ENCODE data around the gene ZDHHC9.

The ZDHHC9 gene

DNA sequence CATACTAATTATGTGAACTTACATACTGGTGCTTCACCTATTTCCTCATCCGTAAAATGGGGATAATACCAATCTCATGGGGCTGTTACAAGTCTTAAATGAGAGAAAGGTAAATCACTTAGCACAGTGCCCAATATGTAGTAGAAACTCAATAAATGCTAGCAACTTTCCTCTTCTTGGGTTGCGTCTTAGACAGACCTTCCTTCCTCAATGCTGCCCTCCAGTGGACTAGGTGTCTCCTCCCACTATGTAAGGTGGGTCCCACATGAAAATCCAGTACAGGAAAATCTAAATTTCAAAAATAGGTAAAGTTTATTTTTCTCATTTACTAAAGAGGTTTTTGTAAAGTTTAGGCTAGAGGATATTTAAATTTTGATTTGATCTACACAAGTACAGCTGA, 20.6 kb downstream of the ZDHHC9 start:
- no peak overlapping the region for H3K4me3 ChIP-seq (ENCODE audit: low read depth, low read length)

DNA sequence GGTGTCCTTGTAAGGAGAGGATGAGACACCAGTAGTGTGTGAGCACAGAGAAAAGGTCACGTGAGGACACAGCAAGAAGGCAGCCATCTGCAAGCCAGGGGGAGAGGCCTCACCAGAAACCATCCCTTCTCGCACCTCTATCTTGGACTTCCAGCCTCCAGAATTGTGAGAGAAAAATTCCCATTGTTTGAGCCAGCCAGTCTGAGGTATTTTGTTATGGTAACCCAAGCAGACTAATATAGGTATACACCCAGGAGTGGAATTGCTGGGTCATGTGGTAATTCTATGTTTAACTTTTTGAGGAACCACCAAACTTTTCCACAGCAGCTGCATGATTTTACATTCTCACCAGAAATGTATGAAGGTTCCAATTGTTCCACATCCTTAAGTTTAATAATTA, 25.6 kb downstream of the ZDHHC9 start:
- H3K4me3 ChIP-seq (ENCODE audit: low read depth, low read length) = no peak overlapping the region

DNA sequence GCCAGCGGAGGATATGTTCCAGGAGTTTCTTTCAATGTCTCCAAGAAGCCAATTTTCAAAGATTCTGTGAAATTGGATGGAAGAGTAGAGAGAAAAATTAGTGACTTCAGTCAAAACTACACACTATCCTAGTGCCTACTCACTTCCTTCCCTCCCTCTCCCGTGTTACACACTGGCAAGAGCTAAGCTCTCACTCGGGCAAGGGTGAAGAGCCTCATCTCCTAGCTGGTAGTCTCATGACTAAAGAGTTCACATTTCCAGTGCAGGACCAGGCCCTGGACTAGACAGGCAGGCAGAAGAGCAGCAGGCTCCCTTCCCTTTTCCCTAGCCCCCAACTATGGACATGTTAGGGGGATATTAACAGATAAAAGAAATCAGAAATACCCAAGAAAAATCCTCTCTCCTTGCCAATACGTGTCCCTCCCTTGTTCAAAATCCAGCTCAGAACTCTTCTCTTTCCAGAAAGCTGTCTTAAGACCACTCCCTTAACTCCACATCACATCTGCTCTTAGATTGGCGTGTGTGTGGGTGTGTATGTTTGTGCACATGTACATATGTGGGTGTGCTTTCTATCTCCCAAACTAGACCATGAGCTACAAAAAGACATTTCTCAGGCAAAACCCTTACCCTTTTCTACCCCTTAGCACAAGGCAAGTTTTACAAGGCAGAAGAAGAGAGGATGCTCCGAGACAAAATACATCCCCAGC, 29.9 kb downstream of the ZDHHC9 start:
- H3K4me3 ChIP-seq (ENCODE audit: low read depth, low read length) = no peak overlapping the region

DNA sequence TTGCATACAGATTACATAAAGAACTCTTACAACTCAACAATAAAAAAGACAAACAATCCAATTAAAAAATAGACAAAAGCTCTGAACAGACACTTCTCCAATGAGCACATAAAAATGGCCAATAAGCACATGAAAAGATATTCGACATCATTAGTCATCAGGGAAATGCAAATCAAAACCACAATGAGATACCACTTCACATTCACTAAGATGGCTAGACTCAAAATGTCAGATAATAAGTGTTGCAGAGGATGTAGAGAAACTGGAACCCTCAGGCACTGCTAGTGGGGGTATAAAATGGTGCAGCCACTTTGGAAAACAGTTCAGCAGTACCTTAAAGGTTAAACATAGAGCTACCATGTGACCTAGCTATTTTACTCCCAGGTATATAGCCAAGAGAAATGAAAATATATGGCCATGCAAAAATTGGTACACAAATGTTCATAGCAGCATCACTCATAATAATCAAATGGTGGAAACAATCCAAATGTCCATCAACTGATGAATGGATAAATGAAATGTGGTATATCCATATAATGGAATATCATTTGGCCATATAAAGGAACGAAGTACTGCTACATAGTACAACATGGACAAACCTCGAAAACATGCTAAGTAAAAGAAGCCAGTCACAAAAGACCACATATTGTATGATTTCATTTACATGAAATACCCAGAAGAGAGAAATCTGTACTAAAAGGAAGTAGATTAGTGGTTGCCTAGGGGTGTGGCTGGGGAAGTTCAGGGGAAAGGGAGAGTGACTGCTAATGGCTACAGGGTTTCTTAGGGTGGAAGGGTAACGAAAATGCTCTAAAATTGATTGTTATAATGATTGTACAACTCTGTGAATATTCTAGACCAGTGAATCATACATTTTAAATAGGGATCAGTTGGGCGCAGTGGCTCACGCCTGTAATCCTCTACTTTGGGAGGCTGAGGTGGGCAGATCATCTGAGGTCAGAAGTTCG, 34.6 kb downstream of the ZDHHC9 start:
- no peak overlapping the region for H3K4me3 ChIP-seq (ENCODE audit: low read depth, low read length)

DNA sequence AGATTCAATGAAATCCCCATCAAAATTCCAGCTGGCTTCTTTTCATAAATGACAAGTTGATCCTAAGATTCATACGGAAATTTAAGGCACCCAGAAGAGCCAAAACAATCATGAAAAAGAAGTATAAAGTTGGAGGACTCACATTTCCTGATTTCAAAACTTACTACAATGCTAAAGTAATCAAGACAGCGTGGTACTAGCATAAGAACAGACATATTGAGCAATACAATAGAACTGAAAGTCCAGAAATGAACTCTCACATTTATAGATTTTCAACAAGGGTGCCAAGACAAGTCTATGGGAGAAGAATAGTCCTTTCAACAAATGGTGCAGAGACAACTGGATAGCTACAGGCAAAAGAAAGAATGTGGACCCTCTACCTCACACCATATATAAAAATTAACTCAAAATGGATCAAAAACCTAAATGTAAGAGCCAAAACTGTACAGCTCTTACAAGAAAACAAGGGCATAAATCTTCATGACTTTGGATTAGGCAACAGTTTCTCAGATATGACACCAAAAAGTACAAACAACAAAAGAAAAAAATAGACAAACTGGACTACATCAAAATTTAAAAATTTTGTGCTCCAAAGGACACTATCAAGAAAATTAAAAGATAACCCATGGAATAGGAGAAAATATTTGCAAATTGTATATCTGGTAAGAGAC, 35.4 kb downstream of the ZDHHC9 start:
- no peak overlapping the region for H3K4me3 ChIP-seq (ENCODE audit: low read depth, low read length)

DNA sequence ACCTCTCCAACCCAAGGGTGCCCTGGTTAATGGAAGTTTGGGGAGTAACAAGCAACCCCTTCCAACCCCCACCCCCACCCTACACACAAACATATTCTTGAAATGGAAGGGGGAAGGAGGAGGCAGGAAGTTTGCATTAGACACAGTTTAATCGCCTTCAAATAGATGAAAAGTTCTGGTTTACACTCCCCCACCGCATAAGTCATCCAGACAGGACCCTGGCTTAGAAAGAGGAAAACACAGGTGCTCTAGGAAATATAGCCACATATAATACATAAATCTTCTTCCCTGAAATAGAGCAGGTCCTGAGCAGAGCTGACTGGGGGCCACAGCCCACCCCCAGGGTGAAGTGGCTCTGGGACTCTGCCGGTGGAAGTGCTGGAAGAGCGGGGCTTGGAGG, 38.9 kb downstream of the ZDHHC9 start:
- no peak overlapping the region for H3K4me3 ChIP-seq (ENCODE audit: low read depth, low read length)

DNA sequence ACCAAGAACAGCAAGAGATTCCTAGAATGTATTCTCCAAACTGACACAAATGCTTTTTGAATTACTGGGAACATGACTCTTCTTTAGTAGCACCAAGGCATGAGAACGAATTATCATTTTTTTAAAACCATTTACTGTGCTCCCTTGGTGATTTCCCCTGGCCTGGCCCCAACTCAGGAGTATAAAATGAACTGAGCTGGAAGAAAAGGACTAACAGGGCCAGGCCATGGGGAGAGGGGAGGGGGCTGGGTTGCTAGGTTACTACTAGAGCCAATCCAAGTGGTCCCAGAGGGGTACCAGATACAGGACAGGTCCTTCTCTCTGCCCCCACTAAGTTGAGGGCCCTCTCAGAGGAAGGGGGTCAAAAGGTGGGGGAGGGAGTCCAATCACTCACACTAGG, 40.8 kb downstream of the ZDHHC9 start:
- H3K4me3 ChIP-seq (ENCODE audit: low read depth, low read length) = no peak overlapping the region

DNA sequence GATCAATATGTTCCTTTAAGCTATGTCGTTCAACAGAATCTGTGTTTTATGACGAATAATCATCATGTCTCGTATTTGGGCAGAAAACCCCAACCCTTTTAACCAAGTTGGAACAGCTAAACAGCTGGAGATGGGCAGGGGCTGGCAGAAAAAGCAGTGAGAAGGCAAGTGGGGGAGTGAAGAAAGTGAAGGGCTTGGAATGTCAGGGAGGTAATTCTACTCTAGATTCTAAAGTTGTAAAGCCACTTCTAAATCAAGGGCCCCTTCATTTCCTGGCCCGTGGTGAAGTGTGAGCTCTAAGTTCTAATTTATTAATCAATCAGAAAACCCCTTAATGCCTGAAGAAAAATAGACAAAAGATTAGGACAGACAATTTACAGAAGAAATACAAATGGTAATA, 43.5 kb downstream of the ZDHHC9 start:
- H3K4me3 ChIP-seq (ENCODE audit: low read depth, low read length) = no peak overlapping the region

DNA sequence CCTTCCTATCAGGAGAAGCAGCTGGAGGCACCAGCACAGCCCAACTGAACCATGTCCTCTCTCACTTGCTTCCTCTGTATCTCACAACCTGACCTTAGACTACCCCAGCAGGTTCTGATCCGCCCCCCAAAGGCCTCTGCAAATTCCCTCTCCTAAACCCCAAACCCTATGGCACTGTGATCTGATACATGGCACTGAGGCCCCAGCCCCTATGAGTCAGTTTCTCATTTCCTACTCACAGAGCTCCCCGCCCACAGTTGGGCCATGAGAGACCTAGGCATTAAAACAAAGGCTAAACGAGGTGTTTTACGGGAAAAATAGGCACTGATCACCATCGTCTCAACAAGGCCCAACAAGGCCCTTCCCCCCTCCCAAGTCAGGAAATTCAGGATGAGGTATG, 44.8 kb downstream of the ZDHHC9 start:
- no peak overlapping the region for H3K4me3 ChIP-seq (ENCODE audit: low read depth, low read length)

DNA sequence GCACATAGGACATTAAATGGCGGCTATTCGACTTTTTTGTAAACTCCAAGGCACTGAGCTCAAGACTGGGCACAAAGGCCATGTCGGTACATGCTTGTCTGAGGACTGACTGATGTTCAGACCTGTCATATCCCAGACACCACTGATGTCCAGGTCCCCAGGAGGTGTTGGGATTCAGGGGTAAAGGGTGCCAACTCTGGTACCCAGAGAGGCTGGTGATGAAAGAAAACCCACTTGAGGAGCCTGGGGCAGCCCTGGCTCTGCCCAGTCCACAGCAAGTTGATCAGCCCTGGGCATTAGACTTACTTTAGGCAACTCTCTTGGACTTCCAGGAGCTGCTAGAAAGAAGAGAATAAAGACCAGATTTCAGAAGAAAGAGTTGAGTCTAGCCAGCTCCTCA, 45.2 kb downstream of the ZDHHC9 start:
- H3K4me3 ChIP-seq (ENCODE audit: low read depth, low read length) = no peak overlapping the region

DNA sequence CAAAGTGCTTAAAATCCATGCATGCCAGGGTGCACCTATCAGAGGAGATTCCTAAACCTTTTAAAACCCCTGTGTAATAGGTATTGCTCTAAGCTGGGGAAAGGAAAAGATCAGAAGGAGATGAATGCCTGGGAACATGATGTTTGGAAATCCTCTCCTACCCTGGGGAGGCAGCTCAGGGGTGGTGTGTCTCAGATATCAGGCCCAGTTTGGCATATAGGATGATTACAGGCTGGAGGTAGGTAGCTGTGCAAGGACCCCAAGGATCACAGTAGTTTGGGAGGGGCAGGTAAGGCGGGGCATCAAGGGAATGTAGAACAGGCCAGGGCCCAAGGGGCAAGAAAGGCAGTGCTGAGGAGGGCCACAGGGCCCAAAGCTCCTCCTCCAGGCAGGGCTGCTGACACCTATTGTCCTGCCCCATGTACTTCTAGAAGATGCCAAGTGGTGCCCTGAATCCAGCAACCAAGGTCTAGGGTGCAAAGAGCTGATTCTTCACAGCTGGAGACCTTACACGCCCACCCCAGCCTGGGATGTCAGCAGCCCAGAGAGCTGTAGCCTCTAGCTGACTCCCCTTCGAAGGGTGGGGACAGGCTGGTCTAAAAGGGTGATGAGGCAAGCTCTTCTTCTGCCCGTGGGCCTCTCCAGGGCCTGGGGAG, 46.3 kb downstream of the ZDHHC9 start:
- no peak overlapping the region for H3K4me3 ChIP-seq (ENCODE audit: low read depth, low read length)

DNA sequence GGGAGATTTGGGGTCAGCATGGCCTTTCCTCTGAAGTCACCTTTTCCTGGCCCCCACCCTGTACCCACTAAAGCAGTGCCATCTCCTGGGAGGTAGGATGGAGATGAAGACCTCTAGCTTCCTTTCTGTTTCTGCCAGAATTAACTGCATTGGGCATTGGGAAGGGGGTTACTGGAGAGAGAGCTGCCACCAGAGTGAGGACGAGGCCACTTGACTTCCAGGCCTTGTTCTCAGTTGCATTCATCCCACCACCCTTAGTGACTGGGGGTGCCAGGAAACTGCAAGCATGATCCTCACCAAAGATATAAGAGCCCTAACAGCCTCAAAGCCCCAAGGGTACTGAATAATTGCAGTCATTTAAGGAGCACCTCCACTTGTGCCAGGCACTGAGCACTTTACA, 48.1 kb downstream of the ZDHHC9 start:
- no peak overlapping the region for H3K4me3 ChIP-seq (ENCODE audit: low read depth, low read length)

DNA sequence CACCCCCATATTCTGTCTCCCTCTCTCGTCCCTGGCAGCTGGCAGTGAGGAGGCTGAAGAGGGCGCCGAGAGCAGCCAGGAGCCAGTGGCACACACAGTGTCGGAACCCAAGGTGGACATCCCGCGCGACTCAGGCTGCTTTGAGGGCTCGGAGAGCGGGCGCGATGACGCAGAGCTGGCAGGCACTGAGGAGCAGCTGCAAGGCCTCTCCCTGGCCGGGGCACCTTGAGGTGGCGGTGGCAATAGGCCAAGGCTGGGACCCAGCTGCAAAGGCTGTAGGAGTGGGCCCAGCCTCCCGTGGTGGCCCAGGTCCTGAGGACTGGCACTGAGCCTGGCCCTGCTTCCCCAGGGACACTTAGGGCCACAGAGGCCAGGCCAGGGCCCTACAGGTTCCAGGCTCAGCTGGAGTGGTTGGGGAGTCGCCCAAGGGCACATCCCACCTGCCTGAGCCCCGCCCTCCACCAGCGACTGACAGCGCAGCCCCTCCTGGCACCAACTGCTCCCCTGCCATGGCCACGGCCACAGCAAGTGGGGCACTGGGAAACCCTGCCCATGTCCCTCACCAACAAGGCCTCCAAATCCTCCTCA, 50.0 kb downstream of the ZDHHC9 start:
- H3K4me3 ChIP-seq (ENCODE audit: low read depth, low read length) = no peak overlapping the region

DNA sequence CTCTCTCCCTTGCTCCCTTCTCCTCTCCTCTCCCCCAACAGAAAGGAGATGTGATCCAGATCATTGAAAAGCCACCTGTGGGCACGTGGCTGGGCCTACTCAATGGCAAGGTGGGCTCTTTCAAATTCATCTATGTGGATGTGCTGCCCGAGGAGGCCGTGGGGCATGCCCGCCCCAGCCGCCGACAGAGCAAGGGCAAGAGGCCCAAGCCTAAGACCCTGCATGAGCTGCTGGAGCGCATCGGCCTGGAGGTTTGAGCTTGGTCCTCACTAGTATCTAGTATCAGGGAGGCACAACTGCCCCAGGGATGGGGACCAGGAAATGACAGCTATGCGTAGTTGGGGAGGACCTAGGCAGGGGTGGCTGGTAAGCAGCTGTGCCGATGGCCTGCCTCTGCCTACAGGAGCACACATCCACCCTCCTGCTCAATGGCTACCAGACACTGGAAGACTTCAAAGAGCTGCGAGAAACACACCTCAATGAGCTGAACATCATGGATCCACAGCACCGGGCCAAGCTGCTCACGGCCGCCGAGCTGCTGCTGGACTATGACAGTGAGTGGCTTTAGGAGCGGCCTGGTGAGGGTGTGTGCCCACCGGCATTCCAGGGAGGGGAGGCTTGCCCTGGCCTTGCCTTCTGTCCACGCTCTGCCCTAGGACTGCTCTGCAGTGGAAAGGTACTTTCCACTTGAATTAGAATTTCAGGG, 50.9 kb downstream of the ZDHHC9 start:
- no peak overlapping the region for H3K4me3 ChIP-seq (ENCODE audit: low read depth, low read length)

DNA sequence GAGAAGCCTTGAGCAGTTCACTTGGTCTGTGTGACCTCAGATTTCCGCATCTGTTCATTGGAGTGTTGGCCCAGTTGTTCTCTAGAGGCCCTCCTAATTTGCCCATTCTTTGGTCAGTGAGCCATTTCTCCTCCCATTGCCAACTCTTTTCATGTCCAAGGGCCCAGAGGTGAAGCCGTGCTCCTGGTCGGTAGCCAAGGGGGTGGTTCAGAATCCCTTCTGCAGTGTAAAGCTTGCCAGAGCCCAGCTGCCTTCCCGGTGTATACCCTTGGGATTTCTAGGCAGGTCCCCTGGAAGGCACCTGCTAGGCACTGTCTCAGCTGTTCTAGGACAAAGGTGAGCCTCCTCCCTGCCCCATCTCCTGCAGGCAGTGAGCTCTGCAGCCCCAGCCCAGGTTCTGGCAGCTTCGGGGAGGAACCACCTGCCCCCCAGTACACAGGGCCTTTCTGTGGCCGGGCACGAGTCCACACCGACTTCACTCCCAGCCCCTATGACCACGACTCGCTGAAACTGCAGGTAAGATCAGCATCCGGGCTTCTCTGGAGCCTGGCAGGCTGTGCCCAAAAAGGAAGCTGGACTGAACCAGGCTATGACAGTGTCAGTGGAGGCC, 51.6 kb downstream of the ZDHHC9 start:
- H3K4me3 ChIP-seq (ENCODE audit: low read depth, low read length) = no peak overlapping the region

DNA sequence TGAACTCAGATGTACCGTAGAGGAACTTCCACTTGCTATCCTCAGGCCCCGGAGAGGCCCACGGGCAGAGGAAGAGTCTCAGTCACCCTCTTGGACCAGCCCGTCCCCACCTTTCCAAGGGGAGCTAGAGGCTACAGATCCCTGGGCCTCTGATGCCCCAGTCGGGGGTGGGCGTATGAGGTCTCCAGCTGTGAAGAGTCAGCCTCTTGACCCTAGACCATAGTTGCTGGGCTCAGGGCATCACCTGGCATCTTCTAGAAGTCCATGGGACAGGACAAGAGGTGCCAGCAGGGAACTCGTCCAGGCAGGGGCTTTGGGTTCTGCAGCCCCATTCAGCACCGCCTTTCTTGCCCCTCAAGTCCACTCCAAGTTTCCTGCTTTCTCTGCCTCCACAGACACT, 52.4 kb downstream of the ZDHHC9 start:
- H3K4me3 ChIP-seq (ENCODE audit: low read depth, low read length) = no peak overlapping the region

DNA sequence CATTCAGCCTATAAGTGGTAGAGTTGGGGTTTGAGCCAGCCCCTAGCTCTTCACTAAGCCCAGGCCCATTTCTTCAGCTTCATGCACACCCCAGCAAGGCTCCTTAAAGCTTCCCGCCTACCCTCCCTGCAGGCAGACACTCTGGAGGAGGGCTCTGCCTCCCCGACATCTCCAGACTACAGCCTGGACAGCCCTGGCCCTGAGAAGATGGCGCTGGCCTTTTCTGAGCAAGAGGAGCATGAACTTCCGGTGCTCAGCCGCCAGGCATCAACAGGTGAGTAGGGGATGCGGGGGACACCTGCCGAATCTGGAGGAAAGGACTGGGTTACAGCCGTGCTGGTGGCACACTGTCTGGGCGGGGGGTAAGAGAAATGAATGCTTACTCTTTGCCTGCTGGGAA, 52.9 kb downstream of the ZDHHC9 start:
- no peak overlapping the region for H3K4me3 ChIP-seq (ENCODE audit: low read depth, low read length)

DNA sequence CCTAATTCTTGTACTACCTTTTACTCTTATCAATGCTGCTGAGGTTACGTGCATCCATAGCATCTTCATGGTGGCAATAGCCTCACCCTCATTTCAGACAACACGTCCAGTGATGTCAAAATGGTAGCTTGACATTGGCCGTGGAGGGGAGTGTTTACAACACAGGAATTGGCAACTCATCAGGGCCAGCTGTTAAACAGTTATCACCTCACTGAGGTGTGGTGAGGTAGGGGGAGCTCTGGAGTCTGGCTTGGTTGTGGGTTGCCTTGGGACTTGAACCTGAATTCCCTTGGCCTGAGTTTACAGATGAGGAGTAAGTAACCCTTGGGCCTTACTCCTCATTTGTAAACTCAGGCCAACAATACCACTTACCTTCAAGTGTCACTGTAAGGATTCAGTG, 53.5 kb downstream of the ZDHHC9 start:
- H3K4me3 ChIP-seq (ENCODE audit: low read depth, low read length) = no peak overlapping the region

DNA sequence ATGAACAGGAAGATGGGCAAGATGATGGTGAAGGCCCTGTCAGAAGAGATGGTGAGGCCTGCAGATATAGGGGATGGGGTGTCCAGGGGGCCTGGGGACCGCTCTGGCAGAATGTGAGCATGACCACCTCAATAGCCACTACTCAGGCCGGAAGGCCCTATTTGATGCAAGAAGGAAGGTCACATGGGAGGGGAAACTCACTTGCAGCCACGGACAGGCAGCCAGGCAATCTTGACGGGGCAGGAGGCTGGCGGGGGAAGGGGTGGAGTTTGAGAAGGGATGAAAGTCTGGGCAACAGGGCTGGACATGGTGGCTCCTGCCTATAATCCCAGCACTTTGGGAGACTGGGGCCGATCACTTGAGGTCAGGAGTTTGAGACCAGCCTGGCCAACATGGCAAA, 55.2 kb downstream of the ZDHHC9 start:
- no peak overlapping the region for H3K4me3 ChIP-seq (ENCODE audit: low read depth, low read length)
